ENCODE data around the gene MLF2. TPM values are rescaled to one million over a fixed set of nuclear protein-coding genes. Genes with fewer than 3 reads are reported as not detected.
A peak's percentile ranks its signal among the peaks of the same experiment; 100 is the strongest.

Gene MLF2
- total and polyA plus RNA-seq, 11 donors: 126 to 231 (median 152) TPM

GRCh38 chr12:6780573-6780972 lies 27.6 kb upstream of the MLF2 start:
- intact Hi-C loops (cut with DNase I): no loop called here
- ATAC-seq: no peak
- H3K9me3 ChIP-seq: no peaks in the 10 kb centered on the region
- no peak overlapping the region for H3K27ac ChIP-seq
- peaks cover 0 to 25% (median 15%) of the 10 kb centered on the region in 12 donors for H3K4me1 ChIP-seq
- no peaks in the 10 kb centered on the region for H3K36me3 ChIP-seq
- H3K4me3 ChIP-seq: no peak overlapping the region
- no peak for DNase-seq
- WGBS, 4 donors: 81 to 89% (median 84%) methylated on average over 6 of the region's 6 CpGs
- H3K27me3 ChIP-seq: peaks cover 0 to 4% (median 0%) of the 10 kb centered on the region in 9 donors
- TF ChIP-seq POLR2A (IDR thresholded peaks at IDR 0.05) (no peak), CTCF (IDR thresholded peaks at IDR 0.05) (no peak)

- H3K9me3 ChIP-seq: no peaks in the 10 kb centered on the region
- H3K27ac ChIP-seq: peak overlapping the region in 1 of 12 donors; percentile 75
- DNase-seq: no peak
- intact Hi-C loops (cut with DNase I): loop anchor here (1.0 to 10.0 kb wide), 13 partner anchors 25 to 165 kb away; partner anchors contain the start of genes MLF2 (in 5 of the 10), GPR162 (in 1 of the 10) and P3H3 (in 1 of the 10)
- peaks cover 0 to 11% (median 0%) of the 10 kb centered on the region in 9 donors for H3K27me3 ChIP-seq
- ATAC-seq: no peak
- peaks cover 0 to 21% (median 14%) of the 10 kb centered on the region in 12 donors for H3K4me1 ChIP-seq
- WGBS, 4 donors: 89 to 96% (median 91%) methylated on average over 6 of the region's 6 CpGs
- no peak overlapping the region for H3K4me3 ChIP-seq
- TF ChIP-seq POLR2A (IDR thresholded peaks at IDR 0.05): no peak
- TF ChIP-seq CTCF (IDR thresholded peaks at IDR 0.05): no peak
- no peaks in the 10 kb centered on the region for H3K36me3 ChIP-seq
Measured at GRCh38 chr12:6779708-6780432, 26.9 kb upstream of the MLF2 start.

- intact Hi-C loops (cut with DNase I): loop anchor here (1.0 to 10.0 kb wide), 13 partner anchors 24 to 164 kb away; partner anchors contain the start of genes MLF2 (in 6 of the 10), GPR162 (in 1 of the 10) and P3H3 (in 1 of the 10)
- peaks cover 0 to 21% (median 0%) of the 10 kb centered on the region in 9 donors for H3K27me3 ChIP-seq
- H3K27ac ChIP-seq: peak overlapping the region in 10 of 12 donors; percentile 56 to 82 (median 66)
- peaks cover 0 to 21% (median 14%) of the 10 kb centered on the region in 12 donors for H3K4me1 ChIP-seq
- 4 to 5% (median 4%) methylated on average over 34 to 35 of the region's 35 CpGs for WGBS, 4 donors
- peak; percentile 94 to 96 (median 96) for DNase-seq
- H3K4me3 ChIP-seq: peak overlapping the region in 11 of 12 donors; percentile 23 to 62 (median 47)
- TF ChIP-seq CTCF (IDR thresholded peaks at IDR 0.05) (peak; percentile 93 to 99 (median 96)), POLR2A (IDR thresholded peaks at IDR 0.05) (peak in 1 of 2 donors; percentile 27)
- peak; percentile 93 to 97 (median 97) for ATAC-seq
- H3K36me3 ChIP-seq: no peaks in the 10 kb centered on the region
- no peaks in the 10 kb centered on the region for H3K9me3 ChIP-seq
Measured at GRCh38 chr12:6778574-6779550, 25.9 kb upstream of the MLF2 start.
